CD14-positive monocyte (primary cell): Measurements from ENCODE around the gene SCFD1. TPM values are rescaled to one million over a fixed set of nuclear protein-coding genes. Genes with fewer than 3 reads are reported as not detected.
A peak's percentile ranks its signal among the peaks of the same experiment; 100 is the strongest.
"Not testable (repeated sequence)": the region's sequence is repeated elsewhere in the genome, so short reads cannot be mapped to it uniquely, and the experiment has no call there.

Source experiments
- DNase-seq, 3 donors: peaks; one replicate each; pipeline ENCODE4 v3.0.0-alpha.2; 2011 to 2022
- H2AFZ ChIP-seq: 2 replicates; pipeline ENCODE4 v1.6.0; 2012; ENCODE audit warnings: mild to moderate bottlenecking, low read depth, low read length, inconsistent platforms; ENCODE audit not compliant: insufficient read depth, poor library complexity, severe bottlenecking
- H3K27ac ChIP-seq, 2 donors: 1 replicate in 1 of 2; 2 replicates in 1 of 2; pipeline ENCODE4 v1.5.1; 2012 to 2013; ENCODE audit warnings: low read length in 2 of 2, control low read depth in 1 of 2, inconsistent platforms in 1 of 2, low read depth in 1 of 2, mild to moderate bottlenecking in 1 of 2
- H3K27me3 ChIP-seq, 2 donors: one replicate each; pipeline versions ENCODE4 v1.6.0 to v1.6.1; 2011 to 2013; ENCODE audit warnings: low read length in 2 of 2; ENCODE audit not compliant: control insufficient read depth in 2 of 2, insufficient read depth in 2 of 2
- H3K36me3 ChIP-seq, 2 donors: replicated peaks in 1 of 2; 1 replicate in 1 of 2; 2 replicates in 1 of 2; pipeline versions ENCODE4 v1.5.1 to v1.6.1; 2012 to 2013; ENCODE audit warnings: low read length in 2 of 2, control low read depth in 1 of 2, inconsistent platforms in 1 of 2, mild to moderate bottlenecking in 1 of 2; ENCODE audit not compliant: insufficient read depth in 2 of 2, control insufficient read depth in 1 of 2
- H3K4me1 ChIP-seq, 2 donors: 1 replicate in 1 of 2; 2 replicates in 1 of 2; pipeline versions ENCODE4 v1.5.1 to v1.6.1; 2012 to 2013; ENCODE audit warnings: low read length in 2 of 2, control low read depth in 1 of 2, inconsistent platforms in 1 of 2, mild to moderate bottlenecking in 1 of 2, moderate library complexity in 1 of 2; ENCODE audit not compliant: insufficient read depth in 2 of 2, control insufficient read depth in 1 of 2
- H3K4me2 ChIP-seq: replicated peaks from 2 replicates; pipeline ENCODE3; 2012; ENCODE audit warnings: low read length, moderate library complexity, mild to moderate bottlenecking; ENCODE audit not compliant: poor library complexity, severe bottlenecking; ENCODE audit errors: extremely low read depth
- H3K4me3 ChIP-seq, 3 experiments: fragments of 200-600 bp in 1 of 3; sonication (generic) in 1 of 3; replicated peaks in 1 of 3; 1 replicate in 2 of 3; 2 replicates in 1 of 3; pipeline ENCODE4 v1.5.1; 2011 to 2013; ENCODE audit warnings: low read length in 3 of 3, mild to moderate bottlenecking in 3 of 3, control low read depth in 2 of 3, low read depth in 2 of 3, inconsistent platforms in 1 of 3, moderate library complexity in 1 of 3
- H3K79me2 ChIP-seq: 2 replicates; pipeline ENCODE4 v1.6.0; 2012; ENCODE audit warnings: mild to moderate bottlenecking, control low read depth, inconsistent platforms, low read length, moderate library complexity; ENCODE audit not compliant: insufficient read depth
- H3K9ac ChIP-seq: 2 replicates; pipeline ENCODE4 v1.6.0; 2017; ENCODE audit warnings: low read length, mild to moderate bottlenecking; ENCODE audit not compliant: insufficient read depth, poor library complexity, severe bottlenecking
- H3K9me3 ChIP-seq, 2 donors: replicated peaks in 1 of 2; 1 replicate in 1 of 2; 2 replicates in 1 of 2; pipeline versions ENCODE4 v1.5.1 to v1.6.1; 2012 to 2013; ENCODE audit warnings: low read length in 2 of 2, control low read depth in 1 of 2; ENCODE audit not compliant: control insufficient read depth in 1 of 2, insufficient read depth in 1 of 2
- H4K20me1 ChIP-seq: 2 replicates; pipeline ENCODE4 v1.6.0; 2012; ENCODE audit warnings: mild to moderate bottlenecking, low read length, control low read depth, moderate library complexity; ENCODE audit not compliant: insufficient read depth
- H3K27ac Mint-ChIP-seq, 7 donors: one replicate each; pipeline ENCODE4 v1.8.0; 2020; ENCODE audit warnings: mild to moderate bottlenecking in 7 of 7, mixed read lengths in 7 of 7, moderate library complexity in 6 of 7, inconsistent platforms in 2 of 7
- H3K27me3 Mint-ChIP-seq, 3 donors: one replicate each; pipeline ENCODE4 v1.8.0; 2021 to 2022; ENCODE audit warnings: low read depth in 3 of 3, mild to moderate bottlenecking in 3 of 3, mixed read lengths in 3 of 3, moderate library complexity in 3 of 3, inconsistent platforms in 1 of 3
- H3K36me3 Mint-ChIP-seq, 2 donors: one replicate each; pipeline ENCODE4 v1.8.0; 2020; ENCODE audit warnings: mixed read lengths in 2 of 2, inconsistent platforms in 1 of 2, mild to moderate bottlenecking in 1 of 2
- H3K4me1 Mint-ChIP-seq: one replicate; pipeline ENCODE4 v1.8.0; 2020; ENCODE audit warnings: mild to moderate bottlenecking, mixed read lengths
- H3K4me3 Mint-ChIP-seq, 2 donors: one replicate each; pipeline ENCODE4 v1.8.0; 2020; ENCODE audit warnings: mild to moderate bottlenecking in 2 of 2, mixed read lengths in 2 of 2, moderate library complexity in 1 of 2
- H3K9me3 Mint-ChIP-seq, 7 donors: one replicate each; pipeline ENCODE4 v1.8.0; 2020 to 2022; ENCODE audit warnings: mixed read lengths in 7 of 7, mild to moderate bottlenecking in 6 of 7, moderate library complexity in 6 of 7, inconsistent platforms in 2 of 7
- WGBS: methylation state at CpG from one replicate; pipeline ENCODE4 v1.1.5; 2013; ENCODE audit warnings: missing lambda C conversion rate; ENCODE audit not compliant: insufficient coverage; 5-methylcytosine and 5-hydroxymethylcytosine counted together
- intact Hi-C, 2 donors: fragments of 100-400 bp; cut with micrococcal nuclease; formaldehyde crosslinking; loops; one replicate each; pipeline versions ENCODE4 v1.15.0 to v1.15.1; 2023
- polyA plus RNA-seq, 3 donors: library from polyadenylated mRNA; depleted of rRNA in 1 of 3; unstranded in 2 of 3; stranded (reverse) in 1 of 3; fragments of 300-500 nt in 2 of 3; fragments of >200 nt in 1 of 3; fragmentation: Illumina TruSeq in 2 of 3; gene quantifications; 1 replicate in 2 of 3; 2 replicates in 1 of 3; pipeline ENCODE4 v1.2.3, GENCODE V29; 2012 to 2021
- TF ChIP-seq, protein P1 (sequence below): fragments of 200-600 bp; IDR thresholded peaks from one replicate; pipeline ENCODE4 v1.8.0; 2022; ENCODE audit warnings: antibody characterized with exemption, mild to moderate bottlenecking

Gene SCFD1
- polyA plus RNA-seq, 3 donors = 33.1 to 64.1 (median 44.9) TPM

DNA sequence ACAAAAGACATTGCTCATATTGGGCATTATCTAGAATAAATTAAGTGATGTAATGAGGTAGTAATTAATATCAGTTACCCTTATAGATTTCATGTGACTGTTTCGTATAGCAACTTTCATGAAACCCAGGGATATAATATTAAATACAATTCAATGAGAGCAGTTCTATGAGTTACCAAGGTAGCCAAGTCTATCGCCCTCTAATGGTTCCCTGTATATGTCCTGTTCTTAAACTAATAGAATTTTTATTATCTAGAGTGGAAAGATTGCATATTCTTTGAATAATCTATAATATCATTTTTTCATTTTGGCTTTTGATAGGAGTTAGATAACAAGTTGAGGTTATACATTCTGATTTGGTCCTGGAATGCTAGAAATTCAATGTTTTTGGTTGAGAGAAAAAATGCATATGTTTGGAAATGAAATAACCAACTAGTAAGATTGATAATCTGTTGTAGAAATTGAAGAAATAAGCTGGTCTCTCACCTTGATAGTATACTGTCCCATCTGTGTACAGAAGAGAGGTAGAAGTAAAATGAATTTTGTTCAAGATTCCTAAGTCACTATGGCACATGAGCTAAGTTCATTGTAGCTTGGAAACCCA lies 59.7 kb downstream of the SCFD1 start:
- Mint-ChIP-seq H3K27ac (no peak overlapping the region), H3K4me3 (no peak overlapping the region), H3K36me3 (peaks cover 52 to 62% of the 10 kb centered on the region in 2 donors), H3K9me3 (peaks cover 0 to 2% (median 0%) of the 10 kb centered on the region in 7 donors), H3K4me1 (no peaks in the 10 kb centered on the region), H3K27me3 (no peaks in the 10 kb centered on the region)
- TF ChIP-seq, protein P1, sequence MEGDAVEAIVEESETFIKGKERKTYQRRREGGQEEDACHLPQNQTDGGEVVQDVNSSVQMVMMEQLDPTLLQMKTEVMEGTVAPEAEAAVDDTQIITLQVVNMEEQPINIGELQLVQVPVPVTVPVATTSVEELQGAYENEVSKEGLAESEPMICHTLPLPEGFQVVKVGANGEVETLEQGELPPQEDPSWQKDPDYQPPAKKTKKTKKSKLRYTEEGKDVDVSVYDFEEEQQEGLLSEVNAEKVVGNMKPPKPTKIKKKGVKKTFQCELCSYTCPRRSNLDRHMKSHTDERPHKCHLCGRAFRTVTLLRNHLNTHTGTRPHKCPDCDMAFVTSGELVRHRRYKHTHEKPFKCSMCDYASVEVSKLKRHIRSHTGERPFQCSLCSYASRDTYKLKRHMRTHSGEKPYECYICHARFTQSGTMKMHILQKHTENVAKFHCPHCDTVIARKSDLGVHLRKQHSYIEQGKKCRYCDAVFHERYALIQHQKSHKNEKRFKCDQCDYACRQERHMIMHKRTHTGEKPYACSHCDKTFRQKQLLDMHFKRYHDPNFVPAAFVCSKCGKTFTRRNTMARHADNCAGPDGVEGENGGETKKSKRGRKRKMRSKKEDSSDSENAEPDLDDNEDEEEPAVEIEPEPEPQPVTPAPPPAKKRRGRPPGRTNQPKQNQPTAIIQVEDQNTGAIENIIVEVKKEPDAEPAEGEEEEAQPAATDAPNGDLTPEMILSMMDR = no peak
- H3K4me3 ChIP-seq = no peak overlapping the region
- peaks cover 30 to 71% of the 10 kb centered on the region in 2 donors for H3K36me3 ChIP-seq
- H3K27ac ChIP-seq = no peak overlapping the region
- intact Hi-C loops = no loop called here
- H3K9ac ChIP-seq = no peak overlapping the region
- no peak overlapping the region for H3K4me2 ChIP-seq
- H3K27me3 ChIP-seq = no peaks in the 10 kb centered on the region
- H3K9me3 ChIP-seq = no peaks in the 10 kb centered on the region
- H4K20me1 ChIP-seq = no peaks in the 10 kb centered on the region
- DNase-seq = no peak
- no peaks in the 10 kb centered on the region for H3K4me1 ChIP-seq
- no peaks in the 10 kb centered on the region for H3K79me2 ChIP-seq
- H2AFZ ChIP-seq = no peak overlapping the region
- no CpG with 5 or more reads among the region's 2 CpGs for WGBS

DNA sequence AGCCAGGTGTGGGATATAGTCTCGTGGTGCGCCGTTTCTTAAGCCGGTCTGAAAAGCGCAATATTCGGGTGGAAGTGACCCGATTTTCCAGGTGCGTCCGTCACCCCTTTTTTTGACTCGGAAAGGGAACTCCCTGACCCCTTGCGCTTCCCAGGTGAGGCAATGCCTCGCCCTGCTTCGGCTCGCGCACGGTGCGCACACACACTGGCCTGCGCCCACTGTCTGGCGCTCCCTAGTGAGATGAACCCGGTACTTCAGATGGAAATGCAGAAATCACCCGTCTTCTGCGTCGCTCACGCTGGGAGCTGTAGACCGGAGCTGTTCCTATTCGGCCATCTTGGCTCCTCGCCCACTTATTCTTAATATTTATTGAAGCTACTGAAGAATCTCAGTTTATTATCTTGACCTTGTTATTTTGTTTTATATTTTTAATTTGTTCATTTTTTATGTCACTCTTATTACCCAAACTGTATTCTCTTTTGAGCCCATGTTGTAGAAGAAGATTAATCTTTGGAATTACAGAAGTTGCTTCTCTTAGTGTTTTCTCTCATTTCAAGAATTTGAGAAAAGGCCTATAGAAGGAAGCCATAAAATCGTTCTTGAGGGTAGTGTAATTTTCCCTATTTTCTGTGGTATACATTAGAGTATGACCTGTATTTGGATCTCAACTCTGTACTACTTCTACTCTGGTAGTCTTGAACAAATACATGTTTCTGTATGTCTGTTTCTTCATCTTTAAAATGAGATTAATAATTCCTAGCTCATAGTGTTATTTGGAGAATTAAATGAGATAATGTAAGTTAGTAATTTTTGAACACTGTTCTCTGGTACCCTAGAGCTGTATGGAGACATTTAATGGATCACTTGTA lies 68.6 kb downstream of the SCFD1 start:
- H3K9me3 Mint-ChIP-seq, H3K4me3 ChIP-seq, H3K4me2 ChIP-seq, H3K79me2 ChIP-seq, DNase-seq, H2AFZ ChIP-seq, intact Hi-C loops, H3K4me1 ChIP-seq, H3K9ac ChIP-seq, H3K27ac ChIP-seq, H4K20me1 ChIP-seq, H3K27me3 ChIP-seq, H3K27me3 Mint-ChIP-seq, H3K9me3 ChIP-seq, H3K4me1 Mint-ChIP-seq: not testable (repeated sequence)
- H3K4me3 Mint-ChIP-seq = peak overlapping the region; percentile 48 to 49
- TF ChIP-seq, protein P1 = peak; percentile 18
- WGBS = 70% methylated on average over 2 of the region's 28 CpGs
- peak overlapping the region in 2 of 7 donors; percentile 32 to 63 for H3K27ac Mint-ChIP-seq
- H3K36me3 ChIP-seq = peaks cover 21 to 47% of the 10 kb centered on the region in 2 donors
- H3K36me3 Mint-ChIP-seq = peaks cover 28 to 32% of the 10 kb centered on the region in 2 donors
